NCI-H2171 (cell line): Measurements from ENCODE around the gene CDH4.

Experiments used
- DNase-seq: peaks from one replicate; lab custom pipeline; 2025; lab: John Stamatoyannopoulos, UW

CDH4 gene

DNA sequence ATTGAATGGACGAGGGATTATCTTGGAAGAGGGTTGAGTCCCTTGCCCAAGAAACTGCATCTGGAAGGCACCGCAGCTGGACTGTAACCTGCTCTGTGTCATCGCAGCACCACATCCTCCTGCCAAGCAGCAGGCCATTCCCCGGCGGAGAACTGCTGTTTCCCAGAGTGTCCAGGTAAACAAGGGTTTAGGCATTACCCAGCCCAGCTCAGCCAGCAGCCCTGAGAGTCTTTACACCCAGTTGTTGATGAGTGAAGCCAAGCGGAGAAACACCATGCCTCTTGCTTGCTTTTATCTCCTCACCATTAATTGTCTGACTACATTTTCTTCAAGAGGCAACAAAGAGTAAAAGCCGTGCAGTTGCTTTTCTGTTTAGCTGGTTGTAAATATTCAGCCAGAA, 104.1 kb downstream of the CDH4 start:
- DNase-seq = no peak

DNA sequence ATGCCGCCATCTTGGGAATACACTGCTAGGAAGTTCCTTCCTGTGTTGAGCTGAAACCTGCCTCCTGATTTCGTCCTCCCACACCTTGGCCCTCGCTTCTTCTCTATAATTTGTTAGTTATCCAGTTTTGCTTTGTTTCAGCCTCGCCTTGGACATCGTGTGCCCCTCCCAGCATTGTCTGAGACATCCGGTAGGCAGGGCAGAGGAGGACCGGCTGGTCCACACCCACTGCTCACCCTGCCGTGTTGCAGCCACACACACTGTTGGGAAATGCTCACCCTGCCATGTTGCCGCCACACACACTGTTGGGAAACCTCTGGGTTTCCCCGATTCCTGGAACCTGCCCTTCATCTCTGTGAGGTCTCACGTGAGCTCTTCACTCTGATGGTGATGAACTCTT, 105.1 kb downstream of the CDH4 start:
- no peak for DNase-seq

GRCh38 chr20:61359254-61359653, 107.2 kb downstream of the CDH4 start:
- no peak for DNase-seq

DNA sequence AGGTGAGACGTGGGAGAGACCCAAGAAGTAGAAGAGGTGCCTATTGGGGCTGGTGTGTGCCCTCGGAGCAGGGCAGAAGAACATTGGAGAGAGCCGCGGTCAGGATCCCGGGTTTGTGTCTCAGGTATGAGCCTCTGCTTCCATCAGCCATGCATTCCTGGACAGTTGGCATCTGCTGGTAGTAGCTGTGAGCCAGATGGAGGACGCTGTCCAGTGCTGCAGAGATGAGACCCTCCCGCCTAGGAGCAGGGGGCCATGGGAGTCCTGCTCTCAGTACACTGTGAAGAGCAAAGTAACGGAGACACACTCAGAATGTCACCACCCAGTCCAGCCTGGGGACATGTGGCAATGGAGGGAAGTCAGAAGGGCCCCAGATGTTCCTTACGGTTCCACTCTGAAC, 108.2 kb downstream of the CDH4 start:
- no peak for DNase-seq

DNA sequence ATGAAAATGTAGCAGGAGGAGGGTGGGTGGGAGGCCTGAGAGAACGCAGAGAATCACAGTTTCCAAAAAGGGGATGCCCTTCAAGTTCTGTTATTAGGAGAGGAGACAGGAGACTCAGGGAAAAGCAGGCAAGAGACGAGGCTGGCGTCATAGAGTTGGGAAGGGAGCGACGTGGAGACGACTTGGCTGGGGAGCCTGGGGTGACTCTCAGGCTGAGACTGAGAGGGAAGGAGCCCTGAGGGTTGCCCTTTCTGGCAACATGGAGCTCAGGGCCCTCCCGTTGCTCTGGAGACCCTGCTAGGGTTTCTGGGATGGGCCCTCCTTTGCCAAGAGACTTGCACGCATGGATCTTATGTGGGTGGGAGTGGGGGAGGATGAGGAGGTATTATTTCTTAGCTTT, 108.9 kb downstream of the CDH4 start:
- no peak for DNase-seq

- DNase-seq = no peak
Measured at GRCh38 chr20:61361501-61361900, 109.4 kb downstream of the CDH4 start.

GRCh38 chr20:61364147-61364546, 112.1 kb downstream of the CDH4 start:
- no peak for DNase-seq

DNA sequence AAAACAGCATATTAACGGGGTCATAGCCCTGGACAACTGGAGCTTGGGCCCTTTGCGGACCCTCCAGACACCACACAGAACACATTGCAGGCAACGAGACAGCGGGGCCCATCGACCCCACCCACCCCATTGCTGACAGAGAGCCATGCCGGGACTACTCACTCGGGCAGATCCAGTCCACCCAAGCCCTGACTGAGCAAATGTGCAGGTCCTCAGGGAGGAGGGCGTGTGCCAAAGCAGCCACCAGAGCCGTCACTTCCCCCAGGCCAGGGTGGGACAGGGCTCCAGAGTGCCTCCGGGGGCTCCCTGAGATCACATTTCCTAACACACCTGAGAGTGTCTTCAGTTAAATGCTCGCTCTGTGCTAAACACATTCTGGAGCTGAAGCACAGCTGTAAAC, 114.9 kb downstream of the CDH4 start:
- DNase-seq = no peak

DNA sequence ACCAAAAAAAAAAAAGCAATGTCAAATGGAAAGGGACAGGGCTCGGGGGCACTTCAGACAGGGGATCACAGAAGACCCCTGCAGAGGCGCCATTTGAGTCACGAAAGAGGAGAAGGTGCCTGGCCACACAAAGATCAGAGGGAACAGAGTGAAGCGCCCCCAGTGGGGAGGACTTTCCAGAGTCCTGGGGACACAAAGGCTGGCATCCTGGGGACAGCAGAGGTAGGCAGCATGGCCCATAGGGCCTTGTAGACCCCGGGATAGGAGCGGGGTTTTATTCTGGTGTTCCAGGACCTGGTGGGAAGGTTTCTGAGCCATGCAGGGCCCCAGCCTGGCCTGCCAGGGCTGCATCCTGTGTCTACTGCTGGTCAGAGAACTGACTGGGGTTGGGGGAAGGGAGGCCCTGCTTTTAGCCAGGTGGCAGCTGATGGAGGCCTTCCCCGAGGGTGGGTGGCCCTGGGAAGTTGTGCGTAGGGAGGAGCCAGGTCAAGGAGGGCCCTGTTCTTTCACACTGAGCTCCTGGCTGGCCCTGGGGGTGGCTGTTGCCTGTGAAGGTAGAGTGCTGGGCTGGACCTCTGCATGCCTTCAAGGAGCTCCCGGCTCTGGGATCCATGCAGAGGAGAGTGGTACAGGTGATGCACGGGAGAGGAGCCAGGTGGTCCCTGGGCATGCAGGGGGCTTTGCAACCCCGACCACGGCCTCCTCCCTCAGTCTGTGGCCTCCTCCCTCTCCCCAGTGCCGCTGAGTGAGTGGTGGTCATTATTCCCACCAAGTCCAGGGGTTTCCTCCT, 117.9 kb downstream of the CDH4 start:
- DNase-seq = no peak

DNA sequence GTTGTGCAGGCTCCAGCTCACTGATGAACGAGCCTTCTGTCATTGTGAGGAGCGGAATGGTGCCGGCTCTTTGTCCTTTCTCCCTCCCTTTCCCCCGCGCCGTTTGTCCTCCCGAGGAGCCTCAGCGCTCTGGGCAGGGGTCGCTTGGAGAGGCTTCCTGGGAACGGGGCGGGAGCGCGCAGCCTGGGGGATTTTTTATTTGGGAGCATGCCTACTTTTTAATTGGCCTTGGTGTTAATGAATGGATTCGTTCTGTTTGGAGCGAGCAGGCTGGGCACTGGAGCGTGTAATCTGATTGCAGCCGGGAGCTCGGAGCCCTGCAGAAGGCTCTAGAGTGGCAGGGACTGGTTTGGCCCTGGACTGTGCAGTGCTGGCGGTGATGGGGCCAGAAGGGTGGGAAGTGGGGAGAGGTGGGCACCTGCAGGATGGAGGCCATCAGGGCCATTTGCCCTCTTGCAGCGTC, 118.8 kb downstream of the CDH4 start:
- no peak for DNase-seq

- DNase-seq = no peak
Measured at GRCh38 chr20:61371501-61372136, 119.6 kb downstream of the CDH4 start.

DNA sequence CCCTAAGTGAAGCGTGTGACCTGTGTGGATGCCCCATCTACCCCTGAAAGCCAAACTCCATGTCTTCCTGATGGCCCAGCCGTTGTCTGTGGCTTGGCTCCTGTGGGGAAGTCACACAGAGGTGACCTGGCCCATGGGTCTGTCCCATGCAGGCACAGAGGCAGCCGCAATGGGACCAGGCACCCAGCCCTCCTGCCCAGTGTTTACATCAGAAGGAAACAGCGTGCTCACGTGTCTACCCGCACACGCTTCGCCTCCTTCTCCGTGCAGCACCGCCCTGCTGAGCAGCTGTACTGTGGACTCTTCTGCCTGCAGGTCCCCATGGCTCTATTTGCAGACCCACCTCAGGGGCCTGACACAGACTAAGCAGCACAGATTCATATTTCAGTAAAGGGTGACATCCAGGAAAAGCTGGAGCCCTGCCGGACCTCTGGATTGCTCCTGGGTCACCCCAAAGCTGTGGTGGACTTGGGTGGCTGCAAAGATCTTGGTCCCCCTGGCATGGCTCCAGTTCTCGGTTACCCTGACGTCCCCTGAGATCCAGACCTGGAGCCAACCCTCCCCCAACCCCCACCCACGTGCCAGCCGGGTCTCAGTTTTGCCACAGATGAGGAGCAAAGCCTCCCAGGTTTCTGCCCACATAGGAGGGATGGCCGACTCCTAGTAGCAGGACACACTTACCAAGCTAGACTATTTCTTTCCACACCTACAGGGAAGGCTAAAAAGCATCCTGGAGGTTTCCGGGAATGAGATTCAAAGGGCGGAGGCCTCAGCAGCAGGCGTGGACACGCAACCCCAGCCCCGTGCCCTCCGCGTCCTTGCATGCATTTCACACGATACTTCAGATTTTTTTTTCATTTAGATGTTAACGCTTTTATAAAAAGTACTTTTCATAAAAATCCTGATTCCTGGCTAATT, 120.3 kb downstream of the CDH4 start:
- no peak for DNase-seq

DNA sequence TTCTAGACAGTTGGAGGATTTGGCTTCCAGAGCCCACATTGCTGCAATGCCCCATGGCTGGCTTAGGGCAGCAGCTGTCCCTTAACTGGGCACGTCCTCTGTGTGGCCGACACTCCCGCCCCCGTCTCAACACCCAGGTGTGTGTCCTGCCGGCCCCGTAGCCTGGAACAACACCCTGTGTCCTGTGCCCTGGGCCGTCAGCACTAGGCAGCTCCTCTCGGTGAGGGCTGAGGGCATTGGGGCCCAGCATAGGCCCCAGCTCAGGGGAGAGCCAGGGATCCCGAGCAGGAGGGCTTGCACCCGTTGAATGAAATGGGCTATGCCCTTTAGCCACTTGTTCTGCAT, 121.0 kb downstream of the CDH4 start:
- no peak for DNase-seq

- DNase-seq = no peak
Measured at GRCh38 chr20:61373956-61374545, 122.0 kb downstream of the CDH4 start.

DNA sequence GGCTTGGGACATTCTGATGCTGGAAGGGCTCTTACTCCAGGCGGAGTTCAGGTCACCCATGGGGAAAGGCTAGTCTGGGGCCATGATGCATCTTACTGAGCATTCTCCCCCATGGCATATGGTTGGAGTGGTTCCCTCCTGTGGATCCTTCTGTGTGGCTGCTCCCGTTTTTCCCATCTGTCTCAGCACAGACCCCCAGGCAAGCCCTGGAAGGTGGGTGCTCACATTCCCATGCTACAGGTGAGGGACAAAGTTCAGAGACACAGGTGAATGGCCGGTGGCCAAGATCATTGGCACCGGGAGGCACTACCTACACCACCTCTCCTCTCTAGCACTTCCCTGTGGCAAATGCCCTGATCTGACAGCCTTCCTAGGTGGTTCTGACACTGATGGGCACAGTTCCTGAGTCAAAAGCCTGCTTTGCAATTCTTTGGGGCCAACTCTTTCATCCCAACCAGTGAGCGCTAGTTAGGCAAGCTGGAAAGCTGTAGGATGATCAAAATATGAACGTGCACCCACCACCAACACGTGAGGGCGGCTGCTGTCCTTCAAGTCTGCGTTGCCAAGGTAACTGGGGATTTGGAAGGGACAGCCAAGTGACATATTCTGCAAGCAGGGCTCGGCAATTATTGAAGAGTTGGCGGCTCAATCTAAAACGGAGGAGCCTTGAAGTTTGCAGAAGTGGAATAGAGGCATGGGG, 124.6 kb downstream of the CDH4 start:
- DNase-seq = no peak

- DNase-seq = no peak
Measured at GRCh38 chr20:61378694-61379355, 126.8 kb downstream of the CDH4 start.

DNA sequence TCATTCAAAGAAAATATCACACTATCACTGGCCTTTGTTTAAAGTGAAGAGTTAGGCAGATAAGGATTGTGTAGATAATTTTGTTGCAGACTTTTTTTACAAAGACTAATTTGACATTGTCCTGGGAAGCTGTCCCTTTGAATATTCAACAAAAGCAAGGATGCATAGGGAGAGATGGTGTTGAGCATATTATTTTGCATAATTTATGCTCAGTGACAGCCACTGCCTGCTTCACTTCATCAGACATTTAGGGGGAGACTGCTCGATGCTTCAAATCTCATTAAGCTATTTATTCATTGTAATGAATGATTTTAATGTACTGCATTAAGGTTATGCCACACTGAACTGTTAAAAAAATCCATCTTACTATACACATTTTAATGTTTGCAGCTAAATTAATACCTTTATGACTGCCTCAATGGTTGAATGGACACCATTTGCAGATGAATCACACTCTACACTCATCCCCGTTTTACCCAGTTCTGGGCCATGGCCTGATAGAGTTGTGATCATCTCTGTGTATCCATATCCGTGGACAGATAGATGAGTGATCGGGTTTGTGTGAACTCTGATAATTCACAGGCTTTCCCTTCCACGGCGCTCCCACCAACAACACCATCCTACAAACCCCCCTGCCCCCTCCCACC, 128.0 kb downstream of the CDH4 start:
- DNase-seq = no peak

GRCh38 chr20:61380545-61380915, 128.5 kb downstream of the CDH4 start:
- no peak for DNase-seq

DNA sequence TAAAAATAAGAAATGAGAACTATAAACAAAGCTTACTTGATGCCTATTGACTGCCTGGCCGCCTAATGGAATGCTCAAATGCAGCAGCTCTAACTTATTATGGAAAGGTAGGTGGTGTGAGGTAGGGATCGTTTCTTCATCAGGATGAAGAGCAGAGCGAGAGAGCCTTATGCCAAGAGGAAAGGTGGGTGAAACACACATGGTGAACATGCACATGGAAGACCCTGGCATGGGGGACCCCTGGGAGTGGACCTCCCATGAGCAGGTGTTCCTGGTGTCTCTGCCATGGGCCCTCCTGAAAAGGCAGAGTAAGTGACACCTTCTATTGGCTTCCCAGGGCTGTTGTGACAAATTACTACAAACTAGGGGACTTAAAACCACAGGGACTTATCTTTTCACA, 130.1 kb downstream of the CDH4 start:
- DNase-seq = no peak

GRCh38 chr20:61385296-61385695, 133.2 kb downstream of the CDH4 start:
- no peak for DNase-seq

- no peak for DNase-seq
Measured at GRCh38 chr20:61385731-61386130, 133.7 kb downstream of the CDH4 start.
